Gastrocnemius medialis (tissue), 4 donors: Measurements from ENCODE around the gene TMCC3.
"Not testable (repeated sequence)": the region's sequence is repeated elsewhere in the genome, so short reads cannot be mapped to it uniquely, and the experiment has no call there.

Experiments
- CTCF ChIP-seq, 5 experiments: fragments of 450-650 bp in 3 of 5; fragments of 200-600 bp in 2 of 5; sonication (generic) in 2 of 5; IDR thresholded peaks in 4 of 5; conservative IDR thresholded peaks in 1 of 5; 1 replicate in 4 of 5; 2 replicates in 1 of 5; pipeline ENCODE4 v1.5.1; 2016 to 2019; ENCODE audit warnings: antibody characterized with exemption in 5 of 5, mild to moderate bottlenecking in 3 of 5, moderate library complexity in 3 of 5
- POLR2A ChIP-seq, 2 donors: fragments of 450-650 bp; IDR thresholded peaks; one replicate each; pipeline ENCODE4 v1.6.1; 2017; ENCODE audit warnings: antibody characterized with exemption in 2 of 2, mild to moderate bottlenecking in 2 of 2, moderate library complexity in 2 of 2

DNA sequence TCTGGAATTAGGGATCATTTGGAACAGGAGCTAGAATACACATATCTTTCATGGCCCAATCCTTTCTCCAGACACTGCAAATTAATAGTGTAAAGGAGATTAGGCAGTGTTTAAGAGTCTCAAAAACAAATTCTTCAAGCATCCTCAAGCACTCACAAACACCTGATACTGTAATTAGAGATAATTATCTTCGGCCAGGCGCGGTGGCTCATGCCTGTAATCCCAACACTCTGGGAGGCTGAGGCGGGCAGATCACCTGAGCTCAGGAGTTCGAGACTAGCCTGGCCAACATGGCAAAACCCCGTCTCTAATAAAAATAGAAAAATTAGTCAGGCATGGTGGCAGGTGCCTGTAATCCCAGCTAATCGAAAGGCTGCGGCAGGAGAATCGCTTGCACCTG, 57.6 kb downstream of the TMCC3 start:
- TF ChIP-seq CTCF (IDR thresholded peaks at IDR 0.05 in 4 of 5, conservative IDR thresholded peaks at IDR 0.05 in 1 of 5); POLR2A (IDR thresholded peaks at IDR 0.05): not testable (repeated sequence)
